ENCODE data around the gene OVCA2. TPM values are rescaled to one million over a fixed set of nuclear protein-coding genes. Genes with fewer than 3 reads are reported as not detected.

The OVCA2 gene
- polyA plus RNA-seq, 1 donor (not counting 4 experiments of a cell fraction or from before 2014, with no cell fraction given), result 41.2 TPM

GRCh38 chr17:2060385-2060658 lies 18.5 kb downstream of the OVCA2 start:
- dilution Hi-C loops (cut with MboI; ENCODE audit: extremely low pct_ligation_motif_present, low sequenced_read_pairs), result no loop called here
- no peak overlapping the region for H3K4me3 ChIP-seq (ENCODE audit: control insufficient read depth in 2 of 3, extremely low read depth in 1 of 3, insufficient read depth in 2 of 3, low read depth in 1 of 3, low read length in 3 of 3)
- no peaks in the 10 kb centered on the region for H3K9me1 ChIP-seq (ENCODE audit: control insufficient read depth, extremely low read depth, insufficient read depth, low read length)
- no peak overlapping the region for H3K4me2 ChIP-seq (ENCODE audit: control insufficient read depth, extremely low read depth, insufficient read depth, low read depth, low read length)
- H2AFZ ChIP-seq (ENCODE audit: control insufficient read depth, low read length), result no peak overlapping the region
- H3K9ac ChIP-seq (ENCODE audit: control insufficient read depth, extremely low read depth, insufficient read depth, low read length), result no peak overlapping the region
- no peak for DNase-seq (ENCODE audit: low read depth, low spot score)
- peaks cover 4% of the 10 kb centered on the region for H4K20me1 ChIP-seq (ENCODE audit: control insufficient read depth, extremely low read depth, insufficient read depth, low read length)
- no peaks in the 10 kb centered on the region for H3K4me1 ChIP-seq (ENCODE audit: control insufficient read depth, extremely low read depth, insufficient read depth, low read length)
- H3K27ac ChIP-seq (ENCODE audit: control insufficient read depth, insufficient read depth, low read length), result no peak overlapping the region
- no peaks in the 10 kb centered on the region for H3K9me3 ChIP-seq (ENCODE audit: control insufficient read depth, low read depth, low read length)
- peaks cover 7% of the 10 kb centered on the region for H3K27me3 ChIP-seq (ENCODE audit: control insufficient read depth, extremely low read depth, insufficient read depth, low read length)
- peaks cover 5% of the 10 kb centered on the region for H3K79me2 ChIP-seq (ENCODE audit: control insufficient read depth, insufficient read depth, low read length)
- FAIRE-seq, result no peak
- TF ChIP-seq, protein P1, sequence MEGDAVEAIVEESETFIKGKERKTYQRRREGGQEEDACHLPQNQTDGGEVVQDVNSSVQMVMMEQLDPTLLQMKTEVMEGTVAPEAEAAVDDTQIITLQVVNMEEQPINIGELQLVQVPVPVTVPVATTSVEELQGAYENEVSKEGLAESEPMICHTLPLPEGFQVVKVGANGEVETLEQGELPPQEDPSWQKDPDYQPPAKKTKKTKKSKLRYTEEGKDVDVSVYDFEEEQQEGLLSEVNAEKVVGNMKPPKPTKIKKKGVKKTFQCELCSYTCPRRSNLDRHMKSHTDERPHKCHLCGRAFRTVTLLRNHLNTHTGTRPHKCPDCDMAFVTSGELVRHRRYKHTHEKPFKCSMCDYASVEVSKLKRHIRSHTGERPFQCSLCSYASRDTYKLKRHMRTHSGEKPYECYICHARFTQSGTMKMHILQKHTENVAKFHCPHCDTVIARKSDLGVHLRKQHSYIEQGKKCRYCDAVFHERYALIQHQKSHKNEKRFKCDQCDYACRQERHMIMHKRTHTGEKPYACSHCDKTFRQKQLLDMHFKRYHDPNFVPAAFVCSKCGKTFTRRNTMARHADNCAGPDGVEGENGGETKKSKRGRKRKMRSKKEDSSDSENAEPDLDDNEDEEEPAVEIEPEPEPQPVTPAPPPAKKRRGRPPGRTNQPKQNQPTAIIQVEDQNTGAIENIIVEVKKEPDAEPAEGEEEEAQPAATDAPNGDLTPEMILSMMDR (optimal IDR thresholded peaks at IDR 0.05 in 1 of 3, IDR thresholded peaks at IDR 0.05 in 1 of 3, conservative IDR thresholded peaks at IDR 0.05 in 1 of 3; ENCODE audit: extremely low read depth in 1 of 3, insufficient read depth in 2 of 3, low read length in 3 of 3), result no peak
- TF ChIP-seq EZH2 (IDR thresholded peaks at IDR 0.05; ENCODE audit: low read length), result no peak
- peaks cover 16% of the 10 kb centered on the region in 2 experiments for H3K36me3 ChIP-seq (ENCODE audit: control insufficient read depth in 2 of 2, extremely low read depth in 1 of 2, insufficient read depth in 2 of 2, low read length in 2 of 2)

- DNase-seq (ENCODE audit: low read depth, low spot score) (no peak), FAIRE-seq (no peak)
- Histone ChIP-seq H3K4me3 (ENCODE audit: control insufficient read depth in 2 of 3, extremely low read depth in 1 of 3, insufficient read depth in 2 of 3, low read depth in 1 of 3, low read length in 3 of 3) (no peak overlapping the region), H3K36me3 (ENCODE audit: control insufficient read depth in 2 of 2, extremely low read depth in 1 of 2, insufficient read depth in 2 of 2, low read length in 2 of 2) (peaks cover 17 to 19% of the 10 kb centered on the region in 2 experiments), H3K79me2 (ENCODE audit: control insufficient read depth, insufficient read depth, low read length) (peaks cover 5% of the 10 kb centered on the region), H3K9me1 (ENCODE audit: control insufficient read depth, extremely low read depth, insufficient read depth, low read length) (no peaks in the 10 kb centered on the region), H4K20me1 (ENCODE audit: control insufficient read depth, extremely low read depth, insufficient read depth, low read length) (peaks cover 4% of the 10 kb centered on the region), H3K9ac (ENCODE audit: control insufficient read depth, extremely low read depth, insufficient read depth, low read length) (no peak overlapping the region), H2AFZ (ENCODE audit: control insufficient read depth, low read length) (no peak overlapping the region), H3K27ac (ENCODE audit: control insufficient read depth, insufficient read depth, low read length) (no peak overlapping the region), H3K4me2 (ENCODE audit: control insufficient read depth, extremely low read depth, insufficient read depth, low read depth, low read length) (no peak overlapping the region), H3K9me3 (ENCODE audit: control insufficient read depth, low read depth, low read length) (no peaks in the 10 kb centered on the region), H3K27me3 (ENCODE audit: control insufficient read depth, extremely low read depth, insufficient read depth, low read length) (peaks cover 7% of the 10 kb centered on the region), H3K4me1 (ENCODE audit: control insufficient read depth, extremely low read depth, insufficient read depth, low read length) (no peaks in the 10 kb centered on the region)
- dilution Hi-C loops (cut with MboI; ENCODE audit: extremely low pct_ligation_motif_present, low sequenced_read_pairs), result no loop called here
- TF ChIP-seq, protein P1 (optimal IDR thresholded peaks at IDR 0.05 in 1 of 3, IDR thresholded peaks at IDR 0.05 in 1 of 3, conservative IDR thresholded peaks at IDR 0.05 in 1 of 3; ENCODE audit: extremely low read depth in 1 of 3, insufficient read depth in 2 of 3, low read length in 3 of 3), result no peak
- TF ChIP-seq EZH2 (IDR thresholded peaks at IDR 0.05; ENCODE audit: low read length), result no peak
Measured at GRCh38 chr17:2060681-2061440, 19.0 kb downstream of the OVCA2 start.

Measured in keratinocyte (primary cell).